Transverse colon (tissue), 4 donors: ENCODE measurements around the gene DEPDC4.

Experiments used
- CTCF ChIP-seq, 5 experiments: fragments of 200-600 bp in 3 of 5; fragments of 450-650 bp in 2 of 5; sonication (generic) in 3 of 5; IDR thresholded peaks; 1 replicate in 2 of 5; 2 replicates in 3 of 5; pipeline ENCODE4 v1.5.1; 2016 to 2017; ENCODE audit warnings: antibody characterized with exemption in 5 of 5, inconsistent platforms in 3 of 5, mild to moderate bottlenecking in 2 of 5, moderate library complexity in 1 of 5
- POLR2AphosphoS5 ChIP-seq, 3 donors: sonication (generic); formaldehyde crosslinking; IDR thresholded peaks; one replicate each; pipeline ENCODE4 v1.6.1; 2016; ENCODE audit warnings: antibody characterized with exemption in 3 of 3

GRCh38 chr12:100247765-100248164 is 19.1 kb downstream of the DEPDC4 start:
- TF ChIP-seq CTCF (IDR thresholded peaks at IDR 0.05) (no peak), POLR2AphosphoS5 (IDR thresholded peaks at IDR 0.05) (no peak)
